NCI-H345 treated with DMSO at 0.1 percent for 48 hours (cell line): Measurements from ENCODE around the gene HNRNPCL2.
"Not testable (repeated sequence)": the region's sequence is repeated elsewhere in the genome, so short reads cannot be mapped to it uniquely, and the experiment has no call there.

ENCODE experiments used
- DNase-seq: peaks from one replicate; lab custom pipeline; 2025; ENCODE audit not compliant: unreplicated experiment; lab: John Stamatoyannopoulos, UW

The HNRNPCL2 gene

GRCh38 chr1:13116754-13117153 lies at the start of gene HNRNPCL2:
Gene HNRNPCL2 (minus strand): TSS chr1:13116854. CDS start chr1:13116400, 454 bp downstream.
- not testable (repeated sequence) for DNase-seq

DNA sequence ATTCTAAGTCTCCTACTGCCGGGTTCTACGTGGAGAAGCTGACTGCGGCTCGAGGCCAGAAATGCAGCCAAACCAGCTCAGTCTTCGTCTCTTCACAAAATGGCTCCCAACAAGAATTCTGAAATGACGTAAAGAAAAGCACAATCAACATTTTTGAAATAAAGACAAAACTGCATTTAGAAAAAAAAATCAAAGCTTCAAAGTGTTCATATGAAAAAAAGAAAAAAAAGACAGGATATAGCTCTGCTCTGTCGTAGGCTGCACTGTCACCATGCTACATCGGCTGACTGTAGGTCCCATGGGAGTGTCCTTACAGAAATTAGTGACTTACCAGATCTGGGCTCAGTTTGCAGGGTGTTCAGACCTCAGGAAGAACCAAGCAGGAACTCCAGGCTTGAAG lies 48.9 kb upstream of the HNRNPCL2 start, which contains the start of gene HNRNPCL4:
HNRNPCL4 (minus strand) TSS at position 101 of the 400 bp plus-strand sequence. CDS start 164 bp downstream, outside the sequence.
- not testable (repeated sequence) for DNase-seq

DNA sequence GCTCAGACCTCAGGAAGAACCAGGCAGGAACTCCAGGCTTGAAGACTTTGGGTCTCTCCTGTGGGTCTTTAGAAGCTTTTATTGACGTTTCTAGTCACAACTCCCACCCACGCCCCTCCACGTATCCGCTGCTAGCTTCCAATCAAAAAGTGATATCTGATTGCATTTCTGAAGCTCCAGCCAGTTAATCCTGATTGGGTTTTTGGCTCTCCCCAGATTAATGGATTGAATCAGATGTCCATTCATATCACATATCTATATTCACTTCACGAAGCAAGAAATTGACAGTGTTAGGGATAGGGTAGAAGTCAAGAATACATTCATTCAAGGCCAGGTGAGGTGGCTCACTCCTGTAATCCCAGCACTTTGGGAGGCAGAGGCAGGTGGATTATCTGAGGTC lies 39.3 kb upstream of the HNRNPCL2 start, which contains the start of gene PRAMEF26:
PRAMEF26 (minus strand) TSS at position 101 of the 400 bp plus-strand sequence. CDS start 2,914 bp downstream, outside the sequence.
- not testable (repeated sequence) for DNase-seq

GRCh38 chr1:13070474-13070873 lies 46.2 kb downstream of the HNRNPCL2 start, which contains the start of gene PRAMEF25:
Gene PRAMEF25 (plus strand): TSS chr1:13070774. CDS start chr1:13073694, 2,920 bp downstream.
- DNase-seq, result not testable (repeated sequence)
